ENCODE results near the gene C19orf85.

The C19orf85 gene

GRCh38 chr19:55444646-55445045 lies 19.9 kb downstream of the C19orf85 start:
- DNase-seq (ENCODE audit: extremely low spot score, insufficient read length, low read depth) = no peak
- no peak for FAIRE-seq

DNA sequence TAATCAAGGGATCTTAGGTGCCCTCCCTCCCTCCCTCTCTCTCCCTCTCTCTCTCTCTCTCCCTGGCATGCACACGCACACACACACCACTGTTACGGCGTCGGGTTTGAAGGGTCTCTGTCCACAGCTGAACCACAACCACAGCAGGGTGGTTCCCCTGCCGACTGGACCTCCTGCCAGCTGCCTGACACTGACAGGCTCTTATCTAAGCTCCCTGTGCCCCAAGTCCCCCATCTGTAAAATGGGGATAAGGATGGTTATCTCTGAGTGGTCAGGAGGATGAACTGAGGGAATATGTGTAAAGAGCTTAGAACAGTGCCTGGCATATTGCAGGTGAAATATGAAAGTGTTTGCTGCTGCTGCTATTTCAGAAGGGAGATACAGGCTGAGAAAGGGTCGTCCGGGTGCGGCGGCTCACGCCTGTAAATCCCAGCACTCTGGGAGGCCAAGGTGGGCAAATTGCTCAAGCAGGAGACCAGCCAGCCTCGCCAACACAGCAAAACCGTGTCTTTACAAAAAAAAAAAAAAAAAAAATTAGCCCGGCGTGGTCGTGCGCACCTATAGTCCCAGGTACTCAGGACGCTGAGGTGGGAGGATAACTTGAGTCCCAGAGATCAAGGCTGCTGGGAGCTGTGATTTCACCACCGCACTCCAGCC lies 20.6 kb downstream of the C19orf85 start:
- no peak for FAIRE-seq
- DNase-seq (ENCODE audit: extremely low spot score, insufficient read length, low read depth) = no peak

DNA sequence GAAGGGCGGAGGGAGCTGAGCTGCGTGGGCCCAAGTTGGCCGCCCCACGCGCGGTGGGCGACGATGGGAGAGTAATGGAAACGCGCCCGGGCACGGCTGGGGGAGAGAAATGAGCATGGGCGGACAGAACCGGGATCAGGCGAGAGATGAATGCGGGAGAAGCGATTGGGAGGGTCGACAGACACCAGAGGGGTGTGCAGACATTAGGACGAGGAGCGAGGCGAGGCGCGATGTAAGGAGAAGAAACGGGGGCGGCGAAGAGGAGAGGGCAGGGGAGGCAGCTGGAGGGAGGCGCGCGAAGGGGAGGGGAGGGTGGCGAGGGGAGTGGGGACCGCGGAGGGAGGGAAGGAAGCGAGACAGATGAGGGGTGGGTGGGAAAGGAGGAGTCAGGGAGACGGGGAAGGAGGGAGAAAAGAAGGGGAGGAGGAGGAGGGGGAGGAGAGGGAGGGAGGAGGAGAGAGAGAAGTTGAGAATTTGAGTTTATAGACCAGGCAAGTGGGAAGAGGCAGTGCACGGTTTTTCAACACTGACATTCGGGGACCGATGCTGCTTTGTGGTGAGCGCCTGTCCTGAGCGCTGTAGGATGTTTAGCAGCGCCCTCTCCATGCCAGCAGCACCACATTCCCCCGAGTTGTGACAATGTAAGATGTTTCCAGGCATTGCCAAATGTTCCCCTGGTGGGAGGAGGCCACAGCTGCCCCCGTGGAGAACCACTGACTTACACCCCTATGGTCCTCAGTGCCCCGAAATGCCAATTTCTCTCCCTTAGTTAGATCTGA lies 21.3 kb downstream of the C19orf85 start, which contains the start of gene SHISA7:
SHISA7 (minus strand) TSS at position 256 of the 779 bp plus-strand sequence. CDS start 437 bp downstream, outside the sequence.
- DNase-seq (ENCODE audit: extremely low spot score, insufficient read length, low read depth) (no peak), FAIRE-seq (no peak)

- DNase-seq (ENCODE audit: extremely low spot score, insufficient read length, low read depth) (no peak), FAIRE-seq (no peak)
Observed at GRCh38 chr19:55442372-55442961, 22.1 kb downstream of the C19orf85 start.

DNA sequence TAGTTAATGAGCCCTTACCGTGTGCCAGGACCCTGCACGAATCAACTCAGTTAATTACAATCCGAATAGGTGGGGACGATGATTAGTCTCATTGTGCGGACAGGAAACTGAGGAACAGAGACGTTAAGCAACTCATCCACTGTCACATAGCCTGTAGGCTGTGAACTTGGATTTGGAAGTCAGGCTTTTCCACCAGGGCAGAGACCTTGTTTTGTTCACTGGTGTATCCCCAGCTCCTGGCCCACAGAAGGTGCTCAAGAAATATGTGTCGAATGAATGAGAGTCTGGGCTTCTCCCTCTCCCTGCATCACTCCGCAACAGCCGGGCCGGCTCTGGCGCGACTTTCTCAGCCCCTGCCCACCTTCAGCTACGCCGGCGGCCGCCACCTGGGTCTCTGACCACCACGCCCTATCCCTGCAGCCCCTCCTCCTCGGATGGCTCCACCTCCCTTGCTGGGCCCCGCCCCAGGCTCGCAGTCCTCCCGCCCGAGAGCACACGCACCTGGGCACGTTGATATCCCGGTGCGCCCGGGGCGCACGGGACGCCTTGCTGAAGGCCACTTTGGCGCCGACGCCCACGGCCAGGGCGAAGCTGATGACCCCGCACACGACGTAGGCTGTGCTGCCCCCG lies 22.7 kb downstream of the C19orf85 start:
- FAIRE-seq = no peak
- no peak for DNase-seq (ENCODE audit: extremely low spot score, insufficient read length, low read depth)

DNA sequence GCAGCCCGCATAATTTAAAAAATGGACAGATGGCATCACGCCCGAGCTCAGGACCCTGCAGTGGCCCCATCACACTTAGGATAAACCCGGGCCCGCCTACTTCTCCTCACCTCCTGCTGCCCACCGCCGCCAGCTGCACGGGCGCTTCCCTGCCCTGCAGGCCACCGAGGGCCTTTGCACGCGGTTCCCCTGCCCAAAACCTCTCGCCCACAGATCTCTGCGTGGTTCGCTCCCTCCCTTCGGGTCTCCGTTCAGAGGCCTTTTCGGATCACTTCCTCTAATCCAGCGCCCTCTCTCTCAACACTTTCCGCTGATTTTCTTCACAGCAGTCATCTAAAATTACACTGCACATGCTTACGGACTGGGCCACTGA lies 23.2 kb downstream of the C19orf85 start:
- FAIRE-seq (no peak), DNase-seq (ENCODE audit: extremely low spot score, insufficient read length, low read depth) (no peak)

GRCh38 chr19:55440411-55441105 lies 24.0 kb downstream of the C19orf85 start:
- no peak for DNase-seq (ENCODE audit: extremely low spot score, insufficient read length, low read depth)
- no peak for FAIRE-seq

DNA sequence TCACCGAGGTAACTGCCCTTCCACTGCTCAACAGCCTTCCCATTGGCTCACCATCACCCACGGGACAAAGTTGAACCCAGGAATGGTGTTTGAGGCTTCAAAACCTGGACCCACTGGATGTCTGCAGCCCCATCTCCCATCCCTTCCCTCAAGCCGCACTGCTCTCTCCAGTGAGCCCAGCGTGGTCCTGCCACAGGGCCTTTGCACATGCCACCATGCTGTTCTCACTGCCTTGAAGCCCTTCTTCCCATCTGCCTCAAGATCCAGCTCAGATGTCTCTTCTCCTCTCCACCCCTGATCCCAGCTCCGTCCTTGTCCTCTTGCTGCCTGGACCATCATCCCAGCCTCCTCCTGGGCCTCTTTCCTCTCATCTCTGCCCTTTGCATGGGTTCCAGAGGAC lies 25.5 kb downstream of the C19orf85 start:
- no peak for FAIRE-seq
- DNase-seq (ENCODE audit: extremely low spot score, insufficient read length, low read depth) = no peak

GRCh38 chr19:55437410-55437809 lies 27.1 kb downstream of the C19orf85 start:
- FAIRE-seq (no peak), DNase-seq (ENCODE audit: extremely low spot score, insufficient read length, low read depth) (no peak)

DNA sequence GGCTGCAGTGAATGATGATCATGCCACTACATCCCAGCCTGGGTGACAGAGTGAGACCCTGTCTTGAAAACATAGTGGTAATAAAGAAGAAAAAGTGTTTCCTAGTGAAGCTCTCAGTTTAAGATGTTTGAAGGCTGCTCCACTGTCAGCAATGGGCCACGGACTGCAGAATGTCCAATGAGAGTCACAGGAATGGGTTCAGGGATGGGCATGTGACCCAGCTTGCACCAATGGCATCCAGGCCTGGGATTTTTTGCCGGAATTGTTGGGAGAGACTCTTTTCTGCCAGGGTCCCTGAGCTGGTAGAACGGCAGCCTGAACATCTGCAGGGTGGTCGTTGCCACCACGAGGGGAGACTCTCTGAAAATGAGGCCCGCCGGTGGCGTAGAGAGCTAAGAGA lies 27.7 kb downstream of the C19orf85 start:
- no peak for DNase-seq (ENCODE audit: extremely low spot score, insufficient read length, low read depth)
- no peak for FAIRE-seq

- no peak for DNase-seq (ENCODE audit: extremely low spot score, insufficient read length, low read depth)
- peak; percentile 5 for FAIRE-seq
Observed at GRCh38 chr19:55435020-55435419, 29.5 kb downstream of the C19orf85 start.

- FAIRE-seq (peak; percentile 66), DNase-seq (ENCODE audit: extremely low spot score, insufficient read length, low read depth) (no peak)
Observed at GRCh38 chr19:55434356-55434919, 30.1 kb downstream of the C19orf85 start.

GRCh38 chr19:55433292-55433691 lies 31.3 kb downstream of the C19orf85 start:
- no peak for DNase-seq (ENCODE audit: extremely low spot score, insufficient read length, low read depth)
- no peak for FAIRE-seq

DNA sequence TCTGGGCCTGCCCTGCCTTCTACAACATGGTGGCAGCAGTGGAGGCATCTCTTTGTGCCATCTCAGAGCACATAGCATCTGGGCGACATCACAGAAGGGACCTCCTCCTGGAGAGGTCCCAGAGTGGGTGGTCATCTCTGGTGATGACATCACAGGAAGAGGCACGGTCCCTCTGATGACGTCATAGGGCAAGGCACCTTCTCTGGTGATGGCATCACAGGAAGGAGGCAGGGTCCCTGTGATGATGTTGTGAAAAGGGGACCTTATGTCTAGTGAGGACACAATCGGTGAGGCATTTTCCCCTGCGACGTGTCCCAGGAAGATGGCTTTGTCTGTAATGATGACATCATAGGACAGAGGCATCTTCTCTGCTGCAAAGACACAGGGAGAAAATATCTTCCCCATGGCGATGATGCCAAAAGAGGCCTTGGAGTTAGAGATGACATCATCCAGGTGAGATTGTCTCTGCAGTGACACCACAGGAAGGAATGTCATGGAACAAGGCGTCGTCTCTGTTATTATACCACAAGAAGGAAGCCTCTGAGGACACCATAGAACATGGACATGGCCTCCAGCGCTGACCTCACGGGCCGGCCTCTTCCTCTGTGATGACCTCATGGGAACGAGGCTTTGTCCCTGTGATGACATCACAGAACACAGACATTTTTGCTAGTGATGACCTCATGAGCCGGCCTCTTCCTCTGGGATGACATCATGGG lies 32.2 kb downstream of the C19orf85 start:
- FAIRE-seq = no peak
- no peak for DNase-seq (ENCODE audit: extremely low spot score, insufficient read length, low read depth)

DNA sequence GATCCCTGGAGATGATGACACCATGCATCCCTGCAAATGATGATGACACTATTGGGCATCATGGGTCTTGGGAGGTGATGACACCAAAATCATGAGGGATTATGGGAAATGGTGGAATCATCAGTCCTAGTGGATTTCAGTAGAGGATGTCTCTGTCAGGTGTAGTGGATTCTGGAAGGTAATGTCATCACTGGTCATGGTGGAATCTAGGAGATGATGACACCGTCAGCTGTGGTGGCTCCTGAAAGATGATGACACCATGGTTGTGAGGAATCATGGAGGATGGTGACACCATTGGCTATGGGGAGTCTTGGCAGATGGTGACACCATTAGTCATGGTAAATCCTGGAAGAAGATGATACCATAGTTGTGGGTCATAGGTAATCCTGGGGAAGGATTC lies 33.4 kb downstream of the C19orf85 start:
- FAIRE-seq (no peak), DNase-seq (ENCODE audit: extremely low spot score, insufficient read length, low read depth) (no peak)

GRCh38 chr19:55426042-55426441 lies 38.5 kb downstream of the C19orf85 start:
- FAIRE-seq (no peak), DNase-seq (ENCODE audit: extremely low spot score, insufficient read length, low read depth) (no peak)

DNA sequence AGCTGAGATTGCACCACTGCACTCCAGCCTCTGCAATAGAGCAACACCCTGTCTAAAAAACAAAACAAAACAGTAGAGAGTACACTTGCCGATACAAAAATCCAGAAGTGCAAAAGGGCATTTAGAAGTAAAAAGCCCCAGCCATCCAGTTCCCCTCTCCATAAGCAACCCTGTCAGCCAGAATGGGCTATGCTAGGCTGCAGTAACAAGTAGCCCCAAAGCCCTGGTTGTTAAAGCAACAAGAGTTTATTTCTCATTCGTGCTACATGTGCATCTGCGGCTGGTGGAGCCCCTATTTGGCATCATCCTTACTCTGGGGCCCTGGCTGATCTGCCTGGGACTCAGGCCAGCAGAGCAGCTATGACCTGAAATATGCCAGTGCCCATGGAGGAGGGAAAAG lies 40.0 kb downstream of the C19orf85 start:
- DNase-seq (ENCODE audit: extremely low spot score, insufficient read length, low read depth) (no peak), FAIRE-seq (no peak)

DNA sequence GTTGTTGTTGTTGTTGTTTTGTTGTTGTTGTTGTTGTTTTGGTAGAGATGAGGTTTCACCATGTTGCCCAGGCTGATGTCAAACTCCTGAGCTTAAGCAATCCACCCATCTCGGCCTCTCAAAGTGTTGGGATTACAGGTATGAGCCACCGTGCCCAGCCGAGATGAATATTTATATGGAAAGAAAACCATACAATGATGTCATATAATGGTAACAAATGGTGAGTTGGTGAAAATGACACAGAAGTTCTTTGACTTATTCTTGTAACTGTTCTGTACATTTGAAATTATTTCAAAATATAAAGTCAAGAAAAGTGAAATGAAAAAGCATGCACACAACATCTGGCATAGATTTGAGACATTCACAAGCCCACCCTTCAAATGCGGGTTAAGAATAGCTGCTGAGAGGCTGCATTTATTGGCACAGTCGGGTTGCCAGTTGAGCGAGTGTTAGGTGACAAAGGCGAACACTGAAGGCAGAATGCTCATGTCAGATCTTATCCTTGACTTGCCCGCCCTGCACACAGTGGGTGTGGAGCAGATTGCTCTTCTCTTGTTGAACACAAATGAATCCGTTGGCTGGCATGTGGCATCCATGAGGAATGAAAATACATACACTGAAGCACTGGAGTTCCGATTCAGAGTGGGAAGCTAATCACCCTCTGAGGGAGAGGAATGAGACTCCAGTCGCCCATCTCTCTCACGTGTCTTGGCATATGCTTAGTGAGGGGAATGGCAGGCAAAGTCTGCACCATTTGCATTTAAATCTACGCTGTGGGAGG lies 41.1 kb downstream of the C19orf85 start:
- FAIRE-seq = no peak
- no peak for DNase-seq (ENCODE audit: extremely low spot score, insufficient read length, low read depth)

All from GM18507 (cell line).